Panc1 (cell line): ENCODE data around the gene CACNG3. TPM values are rescaled to one million over a fixed set of nuclear protein-coding genes. Genes with fewer than 3 reads are reported as not detected.

Experiments
- ATAC-seq: fragments of 200-7000 bp; cut with Tn5 transposase; 2 replicates; pipeline ENCODE4 v1.9.1; 2020; ENCODE audit warnings: mild to moderate bottlenecking, moderate library complexity
- BruUV-seq: library from RNA; stranded (reverse); fragments of 400-500 nt; replicated peaks from 2 replicates; lab custom pipeline; 2021; lab: Mats Ljungman, UMichigan
- CTCF ChIA-PET: fragments of 300-600 bp; sonication (Branson Sonifier 250); formaldehyde crosslinking; loops from one replicate; lab custom pipeline; 2022; ENCODE audit warnings: antibody characterized with exemption; lab: Charles Lee
- POLR2A ChIA-PET: fragments of 300-600 bp; sonication (Branson Sonifier 250); formaldehyde crosslinking; loops from one replicate; lab custom pipeline; 2022; ENCODE audit warnings: antibody characterized with exemption; lab: Charles Lee
- DNase-seq: peaks from one replicate; pipeline ENCODE4 v3.0.0-alpha.2; 2010; ENCODE audit warnings: low read depth, low spot score
- H3K27ac ChIP-seq: 2 replicates; pipeline ENCODE4 v1.5.1; 2011; ENCODE audit warnings: mild to moderate bottlenecking, low read length, inconsistent platforms
- H3K27me3 ChIP-seq: fragments of 200-500 bp; sonication (Bioruptor generic); 2 replicates; pipeline ENCODE4 v1.6.0; 2014; ENCODE audit warnings: low read length, inconsistent platforms; ENCODE audit not compliant: control insufficient read depth, insufficient read depth
- H3K36me3 ChIP-seq: fragments of 200-500 bp; sonication (Bioruptor generic); 2 replicates; pipeline ENCODE4 v1.5.1; 2014; ENCODE audit warnings: inconsistent platforms, mild to moderate bottlenecking, low read length, moderate library complexity; ENCODE audit not compliant: control insufficient read depth, insufficient read depth
- H3K4me1 ChIP-seq: 2 replicates; pipeline ENCODE4 v1.5.1; 2011; ENCODE audit warnings: inconsistent platforms, mild to moderate bottlenecking, low read length, moderate library complexity; ENCODE audit not compliant: control insufficient read depth, insufficient read depth
- H3K4me3 ChIP-seq, 2 experiments: 2 replicates each; pipeline ENCODE4 v1.5.1; 2011 to 2012; ENCODE audit warnings: low read depth in 2 of 2, low read length in 2 of 2, mild to moderate bottlenecking in 2 of 2, inconsistent platforms in 1 of 2, moderate library complexity in 1 of 2
- H3K9me3 ChIP-seq: fragments of 200-500 bp; sonication (Bioruptor generic); 2 replicates; pipeline ENCODE4 v1.5.1; 2014; ENCODE audit warnings: low read depth, mild to moderate bottlenecking, inconsistent platforms, low read length, moderate library complexity; ENCODE audit not compliant: control insufficient read depth, insufficient read depth
- CTCF ChIP-seq: fragments of 450-650 bp; IDR thresholded peaks from 2 replicates; pipeline ENCODE4 v1.5.1; 2017; ENCODE audit warnings: mild to moderate bottlenecking
- POLR2AphosphoS5 ChIP-seq: IDR thresholded peaks from 2 replicates; pipeline ENCODE4 v1.6.1; 2012; ENCODE audit warnings: mild to moderate bottlenecking, low read depth, low read length, moderate library complexity
- REST ChIP-seq, 2 experiments: IDR thresholded peaks; 2 replicates each; pipeline ENCODE4 v1.6.1; 2011 to 2012; ENCODE audit warnings: low read depth in 2 of 2, control low read depth in 1 of 2, low read length in 1 of 2, mild to moderate bottlenecking in 1 of 2, moderate library complexity in 1 of 2; ENCODE audit not compliant: insufficient read depth in 1 of 2
- SIN3A ChIP-seq: IDR thresholded peaks from 2 replicates; pipeline ENCODE4 v1.6.1; 2012; ENCODE audit warnings: low read depth, mild to moderate bottlenecking, low read length, moderate library complexity, borderline replicate concordance; ENCODE audit not compliant: insufficient read depth
- TCF7L2 ChIP-seq: IDR thresholded peaks from 2 replicates; pipeline ENCODE4 v1.6.1; 2011; ENCODE audit warnings: mild to moderate bottlenecking, low read depth, low read length, inconsistent platforms
- in situ Hi-C: cut with HindIII; loops from 2 replicates; pipeline ENCODE4 v1.10.0; 2016; ENCODE audit warnings: low sequenced_read_pairs, low pct_unique_long_range_greater_than_20kb
- intact Hi-C: fragments of 100-400 bp; cut with micrococcal nuclease; formaldehyde crosslinking; loops from one replicate; pipeline ENCODE4 v1.10.0; 2022; ENCODE audit not compliant: unreplicated experiment
- total RNA-seq: library from RNA; stranded (reverse); gene quantifications from one replicate; pipeline ENCODE4 v1.2.1, GENCODE V29; 2021; ENCODE audit not compliant: unreplicated experiment

CACNG3 gene
- total RNA-seq, 1 experiment from 2014 or later: not detected

GRCh38 chr16:24262816-24263215 is 6.7 kb downstream of the CACNG3 start:
- Histone ChIP-seq H3K27me3 (peaks cover 12% of the 10 kb centered on the region), H3K4me3 (no peak overlapping the region), H3K27ac (no peak overlapping the region), H3K4me1 (no peaks in the 10 kb centered on the region), H3K9me3 (no peaks in the 10 kb centered on the region), H3K36me3 (no peaks in the 10 kb centered on the region)
- DNase-seq: no peak
- no TSS peak for BruUV-seq
- ATAC-seq: no peak
- in situ Hi-C loops (no loop called here), intact Hi-C loops (no loop called here)
- no peak for TF ChIP-seq REST (IDR thresholded peaks at IDR 0.05; ENCODE audit: insufficient read depth in 1 of 2, low read depth in 2 of 2, low read length in 1 of 2)
- no peak for TF ChIP-seq TCF7L2
- TF ChIP-seq CTCF: no peak
- no peak for TF ChIP-seq SIN3A
- TF ChIP-seq POLR2AphosphoS5: no peak
- POLR2A ChIA-PET: no interaction called here
- CTCF ChIA-PET: no interaction called here

- H3K4me3 ChIP-seq: no peak overlapping the region
- TF ChIP-seq CTCF (no peak), SIN3A (no peak), REST (IDR thresholded peaks at IDR 0.05; ENCODE audit: insufficient read depth in 1 of 2, low read depth in 2 of 2, low read length in 1 of 2) (no peak)
- no TSS peak for BruUV-seq
- ChIA-PET CTCF (no interaction called here), POLR2A (no interaction called here)
- no peak for ATAC-seq
- H3K27ac ChIP-seq: no peak overlapping the region
- H3K36me3 ChIP-seq: no peaks in the 10 kb centered on the region
- DNase-seq: no peak
- in situ Hi-C loops: no loop called here
- intact Hi-C loops: no loop called here
- H3K27me3 ChIP-seq: peaks cover 13% of the 10 kb centered on the region
- no peaks in the 10 kb centered on the region for H3K9me3 ChIP-seq
- H3K4me1 ChIP-seq: no peaks in the 10 kb centered on the region
Measured at GRCh38 chr16:24270721-24271442, 14.7 kb downstream of the CACNG3 start.
